Epithelial cell of proximal tubule (primary cell): ENCODE results near the gene MOGAT2. TPM values are rescaled to one million over a fixed set of nuclear protein-coding genes. Genes with fewer than 3 reads are reported as not detected.

ENCODE experiments used
- DNase-seq: peaks from one replicate; pipeline ENCODE4 v3.0.0-alpha.2; 2011; ENCODE audit warnings: low read depth
- H3K4me3 ChIP-seq: 2 replicates; pipeline ENCODE4 v1.5.1; 2011; ENCODE audit warnings: low read depth, mild to moderate bottlenecking, low read length
- CTCF ChIP-seq: conservative IDR thresholded peaks from 2 replicates; pipeline ENCODE4 v1.5.1; 2012; ENCODE audit warnings: low read depth, mild to moderate bottlenecking, low read length
- total RNA-seq: library from RNA; depleted of rRNA; stranded (reverse); fragments of >200 nt; gene quantifications from 2 replicates; pipeline ENCODE4 v1.2.3, GENCODE V29; 2015

MOGAT2 gene
- total RNA-seq, 1 donor from 2014 or later: not detected

- no peak overlapping the region for H3K4me3 ChIP-seq
- TF ChIP-seq CTCF: no peak
- DNase-seq: no peak
These were observed 13.5 kb downstream of the MOGAT2 start for GRCh38 chr11:75731095-75731494.

GRCh38 chr11:75733071-75733430 lies 15.4 kb downstream of the MOGAT2 start:
- no peak overlapping the region for H3K4me3 ChIP-seq
- no peak for DNase-seq
- TF ChIP-seq CTCF: no peak

- TF ChIP-seq CTCF: no peak
- H3K4me3 ChIP-seq: no peak overlapping the region
- no peak for DNase-seq
These were observed 15.9 kb downstream of the MOGAT2 start for GRCh38 chr11:75733431-75734107.

- no peak for DNase-seq
- H3K4me3 ChIP-seq: no peak overlapping the region
- no peak for TF ChIP-seq CTCF
These were observed 17.0 kb downstream of the MOGAT2 start for GRCh38 chr11:75734491-75735180.

- TF ChIP-seq CTCF: no peak
- DNase-seq: no peak
- no peak overlapping the region for H3K4me3 ChIP-seq
These were observed 17.7 kb downstream of the MOGAT2 start for GRCh38 chr11:75735181-75735845.

- TF ChIP-seq CTCF: no peak
- DNase-seq: no peak
- no peak overlapping the region for H3K4me3 ChIP-seq
These were observed 19.7 kb downstream of the MOGAT2 start for GRCh38 chr11:75737314-75737713.
